Effector CD4-positive, alpha-beta T cell (primary cell): Measurements from ENCODE around the gene PRR36.
"Not testable (repeated sequence)": the region's sequence is repeated elsewhere in the genome, so short reads cannot be mapped to it uniquely, and the experiment has no call there.

ENCODE experiments used
- DNase-seq: peaks from one replicate; pipeline ENCODE4 v3.0.0-alpha.2; 2020

Gene PRR36

DNA sequence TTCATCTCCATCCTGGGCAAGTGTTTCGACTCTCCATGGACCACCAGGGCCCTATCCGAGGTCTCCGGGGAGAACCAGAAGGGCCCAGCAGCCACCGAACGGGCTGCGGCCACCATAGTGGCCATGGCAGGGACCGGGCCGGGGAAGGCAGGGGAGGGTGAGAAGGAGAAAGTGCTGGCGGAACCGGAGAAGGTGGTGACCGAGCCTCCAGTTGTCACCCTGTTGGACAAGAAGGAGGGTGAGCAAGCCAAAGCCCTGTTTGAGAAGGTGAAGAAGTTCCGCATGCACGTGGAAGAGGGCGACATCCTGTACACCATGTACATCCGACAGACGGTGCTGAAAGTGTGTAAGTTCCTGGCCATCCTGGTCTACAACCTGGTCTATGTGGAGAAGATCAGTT lies 24.8 kb upstream of the PRR36 start:
- no peak for DNase-seq

DNA sequence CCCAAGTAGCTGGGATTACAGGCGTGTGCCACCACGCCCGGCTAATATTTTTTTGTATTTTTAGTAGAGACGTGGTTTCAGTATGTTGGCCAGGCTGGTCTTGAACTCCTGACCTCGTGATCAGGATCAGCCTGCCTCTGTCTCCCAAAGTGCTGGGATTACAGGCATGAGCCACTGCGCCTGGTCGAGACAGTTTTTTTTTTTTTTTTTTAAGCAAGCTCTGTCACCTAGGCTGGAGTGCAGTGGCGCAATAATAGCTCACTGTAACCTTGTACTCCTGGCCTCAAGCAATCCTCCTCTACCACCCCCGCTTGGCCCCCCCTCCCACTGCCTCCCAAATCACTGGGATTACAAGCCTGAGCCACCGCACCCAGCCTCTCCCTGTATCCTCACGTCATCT lies 23.1 kb upstream of the PRR36 start:
- DNase-seq: no peak

- DNase-seq: no peak
Measured at GRCh38 chr19:7895565-7895964, 21.4 kb upstream of the PRR36 start.

- DNase-seq: no peak
Measured at GRCh38 chr19:7894612-7895309, 20.6 kb upstream of the PRR36 start.

GRCh38 chr19:7893362-7894101 lies 19.3 kb upstream of the PRR36 start:
- not testable (repeated sequence) for DNase-seq

- DNase-seq: no peak
Measured at GRCh38 chr19:7888826-7889217, 14.6 kb upstream of the PRR36 start.

GRCh38 chr19:7888145-7888825 lies 14.1 kb upstream of the PRR36 start, which contains the start of gene LRRC8E:
LRRC8E (plus strand) TSS chr19:7888510; CDS start chr19:7895604, 7,094 bp downstream.
- no peak for DNase-seq

DNA sequence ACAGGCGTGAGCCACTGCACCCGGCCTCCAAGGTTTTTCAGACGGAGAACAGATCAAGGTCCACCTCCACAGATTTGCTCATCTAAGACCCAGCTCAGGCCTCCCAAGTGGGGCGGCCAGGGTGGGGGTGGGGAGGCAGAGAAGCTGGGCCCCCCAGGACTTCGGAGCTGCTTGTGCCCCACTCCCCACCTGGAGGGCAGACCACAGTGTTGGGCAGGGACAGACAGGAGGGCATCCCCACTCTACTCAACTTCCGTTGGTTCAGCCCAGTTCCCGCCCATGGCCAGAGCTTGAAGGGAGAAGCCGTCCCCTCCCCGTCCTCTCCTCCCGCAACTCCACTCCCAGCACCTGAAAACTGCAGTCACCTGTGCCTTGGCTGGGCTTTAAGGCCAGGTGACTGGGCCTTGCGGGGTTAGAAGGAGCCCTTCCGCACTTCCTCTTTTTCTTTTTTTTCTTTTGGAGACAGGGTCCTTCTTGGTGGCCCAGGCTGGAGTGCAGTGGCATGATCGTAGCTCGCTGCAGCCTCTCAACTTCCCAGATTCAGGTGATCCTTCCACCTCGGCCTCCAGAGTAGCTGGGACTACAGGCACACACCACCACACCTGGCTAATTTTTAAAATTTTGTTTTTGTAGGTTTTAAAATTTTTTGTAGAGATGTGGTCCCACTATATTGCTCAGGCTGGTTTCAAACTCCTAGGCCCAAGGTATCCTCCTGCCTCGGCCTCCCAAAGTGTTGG lies 13.4 kb upstream of the PRR36 start:
- DNase-seq: no peak

DNA sequence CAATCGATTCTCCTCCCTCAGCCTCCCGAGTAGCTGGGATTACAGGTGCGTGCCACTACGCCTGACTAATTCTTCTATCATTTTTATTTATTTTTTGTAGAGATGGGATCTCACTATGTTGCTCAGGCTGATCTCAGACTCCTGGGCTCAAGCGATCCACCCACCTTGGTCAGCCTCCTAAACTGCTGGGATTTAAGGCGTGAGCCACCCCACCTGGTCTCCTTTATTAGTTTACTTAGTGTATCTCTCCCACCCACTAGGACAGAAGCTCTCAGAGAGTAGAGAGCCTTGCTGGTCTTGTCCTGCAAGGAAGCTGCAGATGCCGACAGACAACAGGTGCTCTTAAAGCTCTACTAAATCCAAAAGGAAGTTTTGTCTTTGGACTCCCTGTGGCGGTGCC lies 11.6 kb upstream of the PRR36 start:
- DNase-seq: no peak

- DNase-seq: no peak
Measured at GRCh38 chr19:7883796-7884570, 9.8 kb upstream of the PRR36 start.

DNA sequence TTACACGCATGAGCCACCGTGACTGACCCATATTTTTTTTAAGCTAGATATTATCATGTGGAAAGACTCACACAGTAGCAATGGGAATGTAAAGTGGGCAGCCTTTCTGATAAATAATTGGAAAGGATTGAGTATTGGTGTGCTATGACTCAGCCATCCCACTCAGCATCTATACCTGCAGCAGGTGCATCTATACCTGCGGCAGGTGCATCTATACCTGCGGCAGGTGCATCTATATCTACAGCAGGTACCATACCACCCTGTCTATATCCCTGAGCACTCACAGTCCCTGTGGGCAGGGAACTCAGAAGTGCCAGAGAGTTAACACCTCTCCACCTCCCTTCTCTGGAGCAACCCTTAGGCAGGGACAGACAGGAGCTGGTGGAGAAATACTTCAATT lies 8.9 kb upstream of the PRR36 start:
- no peak for DNase-seq

DNA sequence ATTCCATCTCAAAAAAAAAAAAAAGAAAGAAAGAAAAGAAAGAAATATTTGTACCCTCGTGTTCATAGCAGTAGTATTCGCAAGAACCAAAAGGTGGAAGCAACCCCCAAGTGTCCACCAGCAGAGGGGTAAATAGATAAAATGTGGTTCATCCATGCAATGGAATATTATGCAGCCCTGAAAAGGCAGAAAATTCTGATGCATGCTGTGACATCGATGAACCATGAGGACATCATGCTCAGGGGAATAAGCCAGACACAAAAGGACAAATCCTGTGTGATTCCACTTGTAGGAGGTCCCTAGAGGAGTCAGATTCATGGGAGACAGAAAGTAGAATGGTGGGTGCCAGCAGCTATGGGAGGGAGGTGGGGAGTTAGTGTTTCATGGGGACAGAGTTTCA lies 7.7 kb upstream of the PRR36 start:
- no peak for DNase-seq

DNA sequence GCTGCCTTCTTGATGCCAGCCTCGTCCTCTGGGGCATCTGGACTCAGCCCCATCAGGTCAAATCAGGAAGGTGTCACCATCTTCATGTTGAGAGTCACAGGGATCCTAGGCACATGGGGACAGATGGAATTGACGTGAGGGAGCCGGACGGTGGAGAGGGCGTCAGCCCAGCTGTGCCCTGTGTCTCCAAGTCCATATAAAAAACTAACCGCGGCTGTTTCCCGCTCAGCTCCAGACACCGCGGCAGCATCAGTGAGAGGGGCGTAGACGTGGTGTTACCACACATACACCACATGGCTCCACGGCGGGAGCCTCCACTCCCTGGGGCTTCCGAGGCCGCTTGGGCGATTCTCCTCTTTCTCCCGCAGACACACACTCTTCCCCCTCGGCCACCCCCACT lies 5.6 kb upstream of the PRR36 start:
- no peak for DNase-seq

- DNase-seq: no peak
Measured at GRCh38 chr19:7879111-7879807, 5.1 kb upstream of the PRR36 start.

GRCh38 chr19:7877249-7877836 lies 3.2 kb upstream of the PRR36 start:
- no peak for DNase-seq

DNA sequence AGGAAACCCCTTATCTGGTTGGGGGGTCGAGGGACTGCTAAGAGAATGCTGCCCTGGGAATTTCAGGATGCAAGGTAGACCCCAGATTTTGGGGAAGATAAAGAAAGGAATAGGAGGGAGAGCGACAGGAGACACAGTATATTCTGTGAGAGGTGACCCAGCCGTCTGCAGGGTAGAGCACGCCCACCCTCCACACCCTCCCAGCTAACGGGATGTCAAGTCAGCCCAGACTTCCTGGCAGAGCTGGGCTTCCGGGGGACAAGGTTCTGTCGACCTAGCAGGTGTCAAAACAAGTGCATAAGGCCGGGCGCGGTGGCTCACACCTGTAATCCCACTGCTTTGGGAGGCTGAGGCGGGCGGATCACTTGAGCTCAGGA lies 695 bp upstream of the PRR36 start:
- no peak for DNase-seq

DNA sequence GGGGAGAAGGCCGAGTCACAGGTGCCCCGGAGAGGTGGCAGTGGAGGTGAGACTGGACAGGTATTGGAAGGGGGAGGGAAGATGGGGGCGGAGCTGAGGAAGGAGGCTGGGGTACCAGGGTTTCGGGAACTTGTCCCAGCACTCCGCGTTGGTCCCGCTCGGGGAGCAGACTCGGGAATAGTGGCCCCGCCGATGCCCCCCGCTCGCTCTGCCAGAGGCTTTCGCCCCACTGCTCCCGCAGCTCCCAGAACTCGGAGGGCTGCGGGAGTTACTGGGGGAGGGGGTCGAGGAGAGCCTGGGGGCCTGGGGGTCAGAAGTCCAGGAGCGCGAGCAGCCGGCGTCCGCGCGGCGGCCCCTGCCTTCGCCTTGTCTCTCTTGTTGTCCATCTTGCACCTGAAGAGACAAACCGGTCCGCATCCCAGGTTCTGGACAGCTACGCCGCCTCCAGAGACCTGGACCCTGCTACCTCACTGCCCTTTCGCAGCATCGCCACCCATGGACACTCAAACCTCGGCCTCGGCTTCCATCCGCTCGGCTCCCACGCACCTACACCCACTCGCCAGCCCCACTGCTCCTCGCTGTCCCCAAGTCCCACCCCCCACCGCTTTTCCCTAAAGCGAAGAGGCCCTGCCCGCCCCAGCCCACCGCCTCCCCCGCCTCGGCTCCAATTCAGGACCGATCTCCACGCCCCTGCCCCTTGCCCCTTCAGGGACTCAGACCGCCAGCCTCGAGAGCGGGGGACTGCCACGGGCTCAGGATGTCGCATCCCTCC lies 700 bp downstream of the PRR36 start:
- no peak for DNase-seq

DNA sequence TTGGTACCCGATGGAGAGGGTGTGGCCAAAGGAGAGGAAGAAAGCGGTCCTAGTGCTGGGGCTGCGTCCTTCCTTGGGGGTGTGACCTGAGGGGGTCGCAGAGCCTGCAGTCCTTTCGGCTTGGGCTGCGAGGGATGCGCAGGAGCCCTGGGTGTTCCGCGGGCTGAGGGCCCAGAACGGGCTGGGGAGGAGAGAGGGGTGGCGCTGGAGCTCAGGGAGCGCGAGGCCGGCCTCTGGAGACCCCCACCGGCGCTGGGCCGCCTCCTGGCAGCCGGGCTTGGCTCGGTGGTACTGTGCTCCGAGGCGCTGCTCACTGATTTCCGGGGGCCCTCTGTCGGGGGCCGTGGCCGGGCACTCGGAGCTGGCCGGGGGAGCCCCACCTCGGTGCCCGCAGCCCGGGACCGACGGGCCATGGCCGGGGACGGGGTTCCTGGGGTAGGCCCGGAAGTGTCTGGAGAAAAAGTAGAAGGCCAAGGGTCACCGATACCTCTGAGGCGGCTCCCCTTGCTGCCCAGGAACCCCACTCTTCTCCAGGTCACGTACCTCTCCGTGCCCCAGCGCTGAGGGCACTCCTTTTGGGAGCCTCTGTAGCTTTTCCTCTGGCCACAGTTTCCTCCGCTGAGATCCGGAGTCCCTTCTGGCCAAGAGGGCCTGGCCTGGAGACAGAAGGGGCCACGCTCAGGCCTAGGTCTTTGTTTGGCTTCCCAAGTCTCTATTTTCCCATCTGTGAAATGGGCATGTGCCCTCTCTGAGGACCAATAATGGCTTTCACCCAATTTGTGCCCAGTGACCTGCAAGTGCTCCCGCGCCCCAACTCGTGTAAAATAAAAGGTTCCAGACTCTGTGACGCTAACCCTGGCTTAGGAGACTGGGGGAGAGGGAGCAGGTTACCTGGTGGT lies 1.6 kb downstream of the PRR36 start:
- DNase-seq: no peak
